Neural crest cell (in vitro differentiated cells): ENCODE results near the gene MNX1. TPM values are rescaled to one million over a fixed set of nuclear protein-coding genes. Genes with fewer than 3 reads are reported as not detected.
A peak's percentile ranks its signal among the peaks of the same experiment; 100 is the strongest.

Experiments
- DNase-seq: peaks from one replicate; pipeline ENCODE4 v3.0.0; 2021; ENCODE audit warnings: low read depth, mixed read lengths, low spot score
- H3K27ac Mint-ChIP-seq: one replicate; pipeline ENCODE4 v1.8.0; 2021; ENCODE audit warnings: mild to moderate bottlenecking, mixed read lengths; ENCODE audit not compliant: unreplicated experiment
- H3K27me3 Mint-ChIP-seq: 2 replicates; pipeline ENCODE4 v1.8.0; 2021; ENCODE audit warnings: low read depth, mild to moderate bottlenecking, mixed read lengths
- H3K36me3 Mint-ChIP-seq: 2 replicates; pipeline ENCODE4 v1.8.0; 2021; ENCODE audit warnings: low read depth, mild to moderate bottlenecking, mixed read lengths
- H3K4me1 Mint-ChIP-seq: 2 replicates; pipeline ENCODE4 v1.8.0; 2021; ENCODE audit warnings: mixed read lengths
- H3K4me3 Mint-ChIP-seq: one replicate; pipeline ENCODE4 v1.8.0; 2021; ENCODE audit warnings: mild to moderate bottlenecking, mixed read lengths
- H3K9me3 Mint-ChIP-seq: 2 replicates; pipeline ENCODE4 v1.8.0; 2021; ENCODE audit warnings: mixed read lengths
- CTCF ChIP-seq: fragments of 200-600 bp; sonication (generic); conservative IDR thresholded peaks from 2 replicates; pipeline ENCODE4 v1.5.0; 2021; ENCODE audit warnings: antibody characterized with exemption, mild to moderate bottlenecking
- total RNA-seq: library from RNA; stranded (reverse); gene quantifications from 2 replicates; pipeline ENCODE4 v1.2.1, GENCODE V29; 2021

MNX1 gene
- total RNA-seq, 1 donor from 2014 or later = 0.14 TPM

- H3K27ac Mint-ChIP-seq = peak overlapping the region; percentile 57
- no peak for TF ChIP-seq CTCF
- DNase-seq = no peak
- H3K9me3 Mint-ChIP-seq = peaks cover 4% of the 10 kb centered on the region
- H3K27me3 Mint-ChIP-seq = peaks cover 36% of the 10 kb centered on the region
- H3K4me1 Mint-ChIP-seq = no peaks in the 10 kb centered on the region
- no peaks in the 10 kb centered on the region for H3K36me3 Mint-ChIP-seq
- H3K4me3 Mint-ChIP-seq = no peak overlapping the region
Measured at GRCh38 chr7:157056246-157056645, 45.8 kb upstream of the MNX1 start.

GRCh38 chr7:157054927-157055326, 44.5 kb upstream of the MNX1 start:
- H3K4me1 Mint-ChIP-seq = no peaks in the 10 kb centered on the region
- DNase-seq = no peak
- no peak for TF ChIP-seq CTCF
- H3K9me3 Mint-ChIP-seq = peaks cover 4% of the 10 kb centered on the region
- H3K36me3 Mint-ChIP-seq = no peaks in the 10 kb centered on the region
- no peak overlapping the region for H3K4me3 Mint-ChIP-seq
- peaks cover 41% of the 10 kb centered on the region for H3K27me3 Mint-ChIP-seq
- no peak overlapping the region for H3K27ac Mint-ChIP-seq

- Mint-ChIP-seq H3K4me1 (no peaks in the 10 kb centered on the region), H3K27me3 (peaks cover 41% of the 10 kb centered on the region), H3K9me3 (peaks cover 4% of the 10 kb centered on the region), H3K27ac (no peak overlapping the region), H3K4me3 (no peak overlapping the region), H3K36me3 (no peaks in the 10 kb centered on the region)
- no peak for TF ChIP-seq CTCF
- no peak for DNase-seq
Measured at GRCh38 chr7:157053118-157053517, 42.7 kb upstream of the MNX1 start.

- Mint-ChIP-seq H3K36me3 (no peaks in the 10 kb centered on the region), H3K4me1 (no peaks in the 10 kb centered on the region), H3K27me3 (peaks cover 25% of the 10 kb centered on the region), H3K4me3 (no peak overlapping the region), H3K9me3 (no peaks in the 10 kb centered on the region), H3K27ac (no peak overlapping the region)
- no peak for DNase-seq
- TF ChIP-seq CTCF = no peak
Measured at GRCh38 chr7:157047148-157047547, 36.7 kb upstream of the MNX1 start.

- no peaks in the 10 kb centered on the region for H3K36me3 Mint-ChIP-seq
- TF ChIP-seq CTCF = no peak
- H3K27ac Mint-ChIP-seq = no peak overlapping the region
- no peaks in the 10 kb centered on the region for H3K9me3 Mint-ChIP-seq
- H3K27me3 Mint-ChIP-seq = peaks cover 27% of the 10 kb centered on the region
- no peak overlapping the region for H3K4me3 Mint-ChIP-seq
- H3K4me1 Mint-ChIP-seq = no peaks in the 10 kb centered on the region
- no peak for DNase-seq
Measured at GRCh38 chr7:157046681-157047080, 36.2 kb upstream of the MNX1 start.
